GM04503 (cell line): ENCODE results near the gene LYZL6.
"Not testable (repeated sequence)": the region's sequence is repeated elsewhere in the genome, so short reads cannot be mapped to it uniquely, and the experiment has no call there.

Experiments
- DNase-seq: peaks from one replicate; pipeline ENCODE4 v3.0.0-alpha.2; 2012; ENCODE audit warnings: low read depth

Gene LYZL6

GRCh38 chr17:35906926-35907637 lies 36.4 kb downstream of the LYZL6 start:
- no peak for DNase-seq

GRCh38 chr17:35906191-35906925 lies 37.2 kb downstream of the LYZL6 start:
- DNase-seq: peak; percentile 26

DNA sequence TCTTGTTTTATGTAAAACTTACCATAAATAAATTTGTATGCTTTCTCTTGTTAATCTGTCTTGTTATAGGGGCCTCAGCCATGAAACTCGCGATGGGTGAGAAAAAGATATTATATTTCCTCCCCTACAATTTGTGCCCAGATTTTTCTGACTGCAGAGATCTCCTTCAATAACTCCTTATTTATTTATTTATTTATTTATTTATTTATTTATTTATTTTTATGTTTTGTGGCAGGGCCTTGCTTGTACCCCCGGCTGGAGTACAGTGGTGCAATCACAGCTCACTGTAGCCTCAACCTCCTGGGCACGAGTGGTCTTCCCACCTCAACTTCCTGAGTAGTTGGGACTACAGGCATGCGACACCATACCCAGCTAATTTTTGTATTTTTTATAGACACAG lies 40.1 kb downstream of the LYZL6 start:
- no peak for DNase-seq

DNA sequence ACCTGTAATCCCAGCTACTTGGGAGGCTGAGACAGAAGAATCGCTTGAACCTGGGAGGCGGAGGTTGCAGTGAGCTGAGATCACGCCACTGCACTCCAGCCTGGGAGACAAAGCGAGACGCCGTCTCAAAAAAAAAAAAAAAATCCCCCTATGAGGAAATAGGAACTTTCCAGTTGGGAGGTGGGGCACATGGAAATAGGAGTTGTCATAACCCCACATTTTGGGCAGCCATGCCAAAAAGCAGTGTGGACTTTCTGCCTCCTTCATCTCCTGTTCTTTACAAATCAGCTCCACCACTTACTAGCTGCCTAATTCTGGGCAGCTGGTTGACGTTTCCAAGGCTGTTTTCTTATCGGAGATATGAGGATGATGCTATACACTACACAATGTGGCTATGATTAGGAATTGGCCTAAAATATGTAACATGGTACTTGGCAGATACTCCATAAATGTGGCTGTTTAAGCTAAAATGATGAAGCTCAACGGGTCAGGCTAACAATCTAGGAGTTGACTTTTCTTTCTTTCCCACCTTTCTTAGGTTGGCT lies 41.8 kb downstream of the LYZL6 start:
- DNase-seq: no peak

DNA sequence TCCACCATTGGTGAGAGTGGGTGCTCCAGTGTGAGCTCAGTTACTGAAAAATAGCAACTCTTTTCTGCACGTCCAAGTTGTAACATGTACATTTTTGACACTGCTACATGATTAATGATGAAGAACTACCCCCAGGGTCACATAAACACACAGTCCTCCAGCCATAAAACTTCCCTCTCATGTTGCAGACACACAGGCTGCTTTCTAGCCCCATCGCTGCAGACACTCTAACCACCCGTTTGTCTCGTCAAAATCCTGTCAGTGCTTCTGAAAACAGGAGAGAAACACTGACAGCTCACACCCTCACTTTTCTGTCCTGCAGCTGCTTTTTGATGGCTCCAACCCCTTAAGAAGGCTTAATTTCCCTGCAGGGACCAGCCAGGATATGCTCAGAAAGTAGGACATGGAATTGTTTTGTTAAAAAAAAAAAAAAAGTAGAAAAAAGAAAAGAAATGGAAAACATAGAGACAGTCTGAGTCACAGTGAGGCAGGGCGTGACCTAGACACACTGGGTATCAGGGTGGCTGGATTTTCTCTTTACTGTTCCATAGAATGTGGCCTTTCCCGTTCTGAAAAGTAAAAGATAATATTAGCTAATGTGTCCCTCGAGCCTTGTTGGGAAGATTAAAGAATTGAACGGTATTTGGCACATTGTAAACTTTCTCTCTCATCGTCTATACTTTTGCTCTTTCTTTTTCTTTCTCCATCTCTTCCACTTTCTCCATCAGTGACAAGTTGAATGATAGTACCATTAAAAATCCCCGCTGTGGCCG lies 42.6 kb downstream of the LYZL6 start:
- no peak for DNase-seq

GRCh38 chr17:35900280-35900679 lies 43.2 kb downstream of the LYZL6 start:
- DNase-seq: no peak

GRCh38 chr17:35898283-35899070 lies 45.0 kb downstream of the LYZL6 start:
- DNase-seq: no peak

DNA sequence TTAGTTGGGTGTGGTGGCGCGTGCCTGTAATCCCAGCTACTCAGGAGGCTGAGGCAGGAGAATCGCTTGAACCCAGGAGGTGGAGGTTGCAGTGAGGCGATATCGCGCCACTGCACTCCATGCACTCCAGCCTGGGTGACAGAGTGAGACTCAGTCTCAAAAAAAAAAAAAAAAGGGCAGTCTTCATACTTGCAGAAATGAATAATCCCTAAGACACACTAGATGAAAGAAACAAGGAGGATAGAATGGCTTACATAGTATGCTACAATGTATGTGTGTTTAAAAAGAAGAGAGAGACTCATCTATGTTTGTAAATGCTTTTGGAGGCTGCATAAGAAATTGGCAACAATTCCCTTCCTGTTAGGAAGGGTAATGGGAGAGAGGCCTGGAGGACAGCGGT lies 45.7 kb downstream of the LYZL6 start:
- DNase-seq: not testable (repeated sequence)

- DNase-seq: no peak
Observed at GRCh38 chr17:35895636-35896587, 47.6 kb downstream of the LYZL6 start.

DNA sequence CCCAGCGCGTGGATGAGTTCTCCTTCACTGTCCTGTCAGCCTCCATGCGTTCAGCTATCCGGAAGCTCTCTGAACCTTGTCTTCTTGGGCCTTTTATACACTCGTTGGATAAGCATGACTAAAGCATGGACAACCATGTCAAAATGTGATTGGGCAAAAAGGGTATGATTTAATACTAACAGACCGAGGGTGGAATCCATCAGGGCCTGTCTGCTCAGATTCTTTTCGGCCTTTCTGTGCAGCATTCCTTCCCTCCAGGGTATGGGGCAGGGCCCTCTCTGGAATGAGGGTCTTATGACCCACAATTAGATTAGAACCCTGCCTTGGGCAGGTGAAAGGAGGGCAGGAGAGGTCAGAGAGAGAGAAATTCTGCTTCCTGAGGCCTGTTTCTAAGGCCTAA lies 49.3 kb downstream of the LYZL6 start:
- no peak for DNase-seq

DNA sequence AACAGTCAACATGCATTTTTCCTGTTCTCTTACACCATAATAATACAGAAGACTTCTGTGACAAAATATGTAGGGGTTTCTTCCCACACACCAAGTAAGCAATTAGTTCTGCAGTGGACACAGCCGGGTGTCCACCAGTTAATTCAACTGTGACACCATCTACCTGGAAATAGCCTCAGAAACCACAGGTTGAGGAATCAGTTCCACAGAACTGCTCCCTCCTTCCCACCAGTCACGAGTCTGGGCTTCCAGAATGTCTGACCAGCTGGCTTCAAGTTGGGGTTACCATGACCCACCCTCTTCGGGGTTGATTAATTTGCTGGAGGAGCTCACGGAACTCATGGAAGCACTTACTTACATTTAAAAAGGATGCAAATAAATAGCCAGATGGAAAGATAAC lies 49.8 kb downstream of the LYZL6 start:
- no peak for DNase-seq

GRCh38 chr17:35892091-35893035 lies 51.1 kb downstream of the LYZL6 start:
- DNase-seq: no peak

DNA sequence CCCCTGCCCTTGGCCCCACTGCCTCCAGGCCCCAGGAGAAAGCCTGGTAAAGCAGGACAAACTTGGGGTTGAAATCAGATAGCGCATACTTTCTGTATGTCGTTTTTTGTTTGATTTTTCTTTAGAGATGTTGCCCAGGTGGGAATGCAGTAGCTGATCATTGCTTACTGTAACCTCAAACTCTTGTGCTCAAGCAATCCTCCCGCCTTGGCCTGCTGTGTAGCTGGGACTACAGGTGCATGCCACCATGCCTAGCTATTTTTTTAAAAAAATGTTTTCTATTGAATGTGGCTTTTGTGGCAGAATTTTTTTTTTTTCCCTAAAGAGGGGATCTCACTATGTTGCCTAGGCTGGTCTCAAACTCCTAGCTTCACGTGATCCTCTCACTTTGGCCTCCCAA lies 52.2 kb downstream of the LYZL6 start:
- no peak for DNase-seq

DNA sequence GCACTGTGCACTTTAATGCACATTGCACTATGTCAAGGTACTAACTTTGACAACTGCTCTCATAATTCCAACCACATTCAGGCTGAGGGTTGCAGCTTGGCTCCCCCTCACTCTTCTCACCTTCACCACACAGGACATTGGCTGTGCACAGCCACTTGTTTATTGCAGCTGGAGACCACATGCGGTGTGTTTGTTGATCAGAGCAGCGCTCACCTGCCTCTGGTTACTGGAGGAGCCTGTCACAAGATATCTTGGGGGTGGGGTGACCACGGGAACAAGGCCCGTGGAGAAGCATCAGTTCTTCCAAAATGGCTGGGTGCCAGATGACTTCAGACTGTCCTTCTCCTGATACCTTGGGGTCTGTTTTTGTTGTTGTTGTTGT lies 52.7 kb downstream of the LYZL6 start:
- DNase-seq: no peak

DNA sequence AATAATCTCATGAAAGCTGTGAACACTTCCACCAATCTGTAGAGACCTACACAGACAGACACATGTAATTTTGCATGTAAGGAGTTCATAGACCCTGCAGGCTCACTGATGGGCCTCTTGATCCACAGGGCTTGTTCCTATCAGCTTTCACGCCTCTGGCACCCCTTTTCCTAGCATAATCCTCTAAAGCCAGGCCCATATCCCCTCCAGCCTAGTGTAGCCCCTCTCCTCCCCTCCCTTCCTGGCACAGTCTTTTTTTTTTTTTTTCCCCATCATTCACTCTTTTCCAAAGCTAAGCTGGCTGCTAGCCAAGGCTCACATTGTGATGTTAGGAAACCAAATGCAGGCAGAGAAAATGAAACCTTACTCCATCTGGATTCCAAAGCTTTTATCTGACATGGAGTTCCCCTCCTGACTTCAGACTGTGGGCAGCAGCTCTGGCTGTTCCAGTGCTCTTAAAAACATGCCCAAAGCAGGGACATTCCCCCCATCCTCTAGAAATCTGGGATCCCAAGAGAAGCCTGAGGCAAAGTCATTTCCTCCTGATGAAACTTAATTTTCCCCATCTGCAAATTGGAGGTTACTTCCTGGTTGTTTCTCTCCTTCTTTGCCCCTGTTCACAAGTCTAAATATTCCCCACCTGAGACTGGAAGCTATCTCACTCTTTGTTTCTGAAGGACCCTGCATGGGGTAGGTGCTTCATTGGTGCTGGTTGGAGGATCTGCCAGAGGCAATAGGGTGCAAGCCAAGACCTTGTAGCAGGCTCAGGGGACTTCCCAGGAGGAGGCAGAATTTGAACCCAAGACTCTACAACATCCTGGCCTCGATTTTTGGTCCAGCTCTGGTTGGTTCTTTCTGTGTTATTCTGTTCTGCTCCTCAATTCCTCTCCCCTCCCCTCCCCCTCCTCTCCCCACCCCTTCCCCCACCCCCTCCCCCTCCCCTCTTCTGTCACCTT lies 53.4 kb downstream of the LYZL6 start:
- DNase-seq: no peak

GRCh38 chr17:35889241-35889640 lies 54.3 kb downstream of the LYZL6 start:
- DNase-seq: no peak
